ENCODE results near the gene SBF2. TPM values are rescaled to one million over a fixed set of nuclear protein-coding genes. Genes with fewer than 3 reads are reported as not detected.

SBF2 gene
- total and polyA plus RNA-seq, 2 donors (not counting 3 experiments of a cell fraction or from before 2014, with no cell fraction given) = 15.4 to 42.4 TPM

DNA sequence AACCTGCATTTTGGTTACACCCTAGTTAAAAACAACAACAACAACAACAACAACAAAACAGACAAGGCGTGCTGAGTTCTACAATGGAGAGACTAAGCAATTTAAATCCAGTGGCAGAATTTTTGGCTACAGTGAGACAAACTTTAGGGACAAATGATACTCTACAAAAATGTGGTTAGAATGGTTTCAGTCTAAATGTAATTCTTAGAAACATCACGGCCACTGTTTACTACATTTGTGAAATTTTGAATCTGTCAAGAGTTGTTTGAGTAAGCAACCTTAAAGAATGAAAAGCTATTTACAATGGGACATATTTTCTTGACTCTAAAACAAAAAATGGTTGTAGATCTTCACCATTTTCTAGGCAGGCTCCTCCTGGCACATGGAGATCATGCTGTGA is 370.7 kb downstream of the SBF2 start:
- H3K36me3 ChIP-seq (ENCODE audit: control insufficient read depth in 2 of 2, extremely low read depth in 1 of 2, insufficient read depth in 2 of 2, low read length in 2 of 2) = no peaks in the 10 kb centered on the region
- DNase-seq (ENCODE audit: low read depth, low spot score) (no peak), FAIRE-seq (no peak)
- ChIA-PET POLR2A (no interaction called here), CTCF (interaction anchor here (1.3 to 2.5 kb wide), 3 partner anchors 9 to 26 kb away, joined by 3 to 9 read pairs (median 6); no protein-coding TSS in a partner anchor)
- no peak overlapping the region for H3K4me2 ChIP-seq (ENCODE audit: insufficient read depth, low read length)
- TF ChIP-seq POLR2AphosphoS5 (IDR thresholded peaks at IDR 0.05; ENCODE audit: insufficient read depth, low read depth, low read length) (no peak), MAX (IDR thresholded peaks at IDR 0.05; ENCODE audit: insufficient read depth, insufficient read length) (no peak), GATA2 (IDR thresholded peaks at IDR 0.05; ENCODE audit: insufficient read depth, insufficient read length, low read depth, low read length) (no peak), FOS (IDR thresholded peaks at IDR 0.05; ENCODE audit: borderline replicate concordance, insufficient read depth, low read length) (no peak), MYC (IDR thresholded peaks at IDR 0.05; ENCODE audit: low read depth, low read length) (no peak), POLR2A (IDR thresholded peaks at IDR 0.05; ENCODE audit: low read depth, low read length) (no peak)
- TF ChIP-seq, protein P1, sequence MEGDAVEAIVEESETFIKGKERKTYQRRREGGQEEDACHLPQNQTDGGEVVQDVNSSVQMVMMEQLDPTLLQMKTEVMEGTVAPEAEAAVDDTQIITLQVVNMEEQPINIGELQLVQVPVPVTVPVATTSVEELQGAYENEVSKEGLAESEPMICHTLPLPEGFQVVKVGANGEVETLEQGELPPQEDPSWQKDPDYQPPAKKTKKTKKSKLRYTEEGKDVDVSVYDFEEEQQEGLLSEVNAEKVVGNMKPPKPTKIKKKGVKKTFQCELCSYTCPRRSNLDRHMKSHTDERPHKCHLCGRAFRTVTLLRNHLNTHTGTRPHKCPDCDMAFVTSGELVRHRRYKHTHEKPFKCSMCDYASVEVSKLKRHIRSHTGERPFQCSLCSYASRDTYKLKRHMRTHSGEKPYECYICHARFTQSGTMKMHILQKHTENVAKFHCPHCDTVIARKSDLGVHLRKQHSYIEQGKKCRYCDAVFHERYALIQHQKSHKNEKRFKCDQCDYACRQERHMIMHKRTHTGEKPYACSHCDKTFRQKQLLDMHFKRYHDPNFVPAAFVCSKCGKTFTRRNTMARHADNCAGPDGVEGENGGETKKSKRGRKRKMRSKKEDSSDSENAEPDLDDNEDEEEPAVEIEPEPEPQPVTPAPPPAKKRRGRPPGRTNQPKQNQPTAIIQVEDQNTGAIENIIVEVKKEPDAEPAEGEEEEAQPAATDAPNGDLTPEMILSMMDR (IDR thresholded peaks at IDR 0.05; ENCODE audit: extremely low read depth in 1 of 2, insufficient read depth in 1 of 2, low read depth in 1 of 2, low read length in 2 of 2) = no peak
- H3K9me3 ChIP-seq (replicated peaks; ENCODE audit: control insufficient read depth, insufficient read depth, low read length) = no peaks in the 10 kb centered on the region
- H3K9me1 ChIP-seq (replicated peaks; ENCODE audit: control insufficient read depth, extremely low read depth, insufficient read depth, low read length) = no peaks in the 10 kb centered on the region
- dilution Hi-C loops (cut with MboI; ENCODE audit: extremely low pct_ligation_motif_present, low sequenced_read_pairs) = no loop called here
- no peak overlapping the region for H3K27ac ChIP-seq (ENCODE audit: insufficient read depth, low read depth, low read length)
- no peak overlapping the region for H3K9ac ChIP-seq (replicated peaks; ENCODE audit: extremely low read depth, insufficient read depth, low read length)
- H2AFZ ChIP-seq (ENCODE audit: low read depth, low read length) = no peak overlapping the region
- H3K79me2 ChIP-seq (ENCODE audit: control insufficient read depth, insufficient read depth, low read length) = no peaks in the 10 kb centered on the region
- no peaks in the 10 kb centered on the region for H3K27me3 ChIP-seq (ENCODE audit: control insufficient read depth in 2 of 2, insufficient read depth in 2 of 2, low read length in 2 of 2)
- no TSS peak for BruUV-seq (replicated peaks)
- no peaks in the 10 kb centered on the region for H4K20me1 ChIP-seq (replicated peaks; ENCODE audit: control insufficient read depth, extremely low read depth, insufficient read depth, low read length)
- intact Hi-C loops (cut with micrococcal nuclease) = no loop called here
- no peak overlapping the region for H3K4me3 ChIP-seq (replicated peaks in 1 of 3; ENCODE audit: insufficient read depth in 1 of 3, low read depth in 1 of 3, low read length in 3 of 3)
- H3K4me1 ChIP-seq (ENCODE audit: control insufficient read depth, extremely low read depth, insufficient read depth, low read length) = no peaks in the 10 kb centered on the region
